IMR-90 (cell line): Measurements from ENCODE around the gene PTPN13. TPM values are rescaled to one million over a fixed set of nuclear protein-coding genes. Genes with fewer than 3 reads are reported as not detected.

Experiments used
- ATAC-seq: fragments of 200-7000 bp; cut with Tn5 transposase; 2 replicates; pipeline ENCODE4 v1.9.1; 2020; ENCODE audit warnings: low read depth, mild to moderate bottlenecking, moderate library complexity
- BruUV-seq: library from RNA; stranded (reverse); fragments of 400-500 nt; replicated peaks from 2 replicates; lab custom pipeline; 2021; lab: Mats Ljungman, UMichigan
- CTCF ChIA-PET: fragments of 300-600 bp; formaldehyde crosslinking; extraction: SDS; loops from one replicate; lab custom pipeline; 2021; ENCODE audit warnings: antibody characterized with exemption; lab: Yijun Ruan, JAX
- POLR2A ChIA-PET: fragments of 300-600 bp; sonication (Branson Sonifier 250); formaldehyde crosslinking; loops from one replicate; lab custom pipeline; 2022; ENCODE audit warnings: antibody characterized with exemption; ENCODE audit not compliant: unreplicated experiment; lab: Charles Lee
- DNase-seq: peaks from one replicate; pipeline ENCODE4 v3.0.0; 2013
- H2AFZ ChIP-seq: replicated peaks from 2 replicates; pipeline ENCODE3; 2013; ENCODE audit warnings: low read length, mild to moderate bottlenecking; ENCODE audit not compliant: poor library complexity
- H2AK5ac ChIP-seq: 2 replicates; pipeline ENCODE4 v1.6.1; 2013; ENCODE audit warnings: low read depth, low read length, inconsistent platforms
- H2AK9ac ChIP-seq: replicated peaks from 2 replicates; pipeline ENCODE3; 2013; ENCODE audit warnings: mild to moderate bottlenecking, low read depth, low read length, moderate library complexity; ENCODE audit not compliant: poor library complexity
- H2BK120ac ChIP-seq: 2 replicates; pipeline ENCODE4 v1.6.1; 2013; ENCODE audit warnings: low read depth, low read length, inconsistent platforms
- H2BK15ac ChIP-seq: 3 replicates; pipeline ENCODE4 v1.6.1; 2013; ENCODE audit warnings: low read depth, low read length, inconsistent platforms
- H2BK20ac ChIP-seq: 2 replicates; pipeline ENCODE4 v1.6.1; 2013; ENCODE audit warnings: low read depth, mild to moderate bottlenecking, inconsistent platforms, low read length, moderate library complexity
- H2BK5ac ChIP-seq: 2 replicates; pipeline ENCODE4 v1.6.1; 2013; ENCODE audit warnings: mild to moderate bottlenecking, low read depth, low read length, inconsistent platforms; ENCODE audit not compliant: poor library complexity, severe bottlenecking
- H3K14ac ChIP-seq: replicated peaks from 2 replicates; pipeline ENCODE4 v1.6.1; 2013; ENCODE audit warnings: low read depth, low read length, inconsistent platforms
- H3K18ac ChIP-seq: 2 replicates; pipeline ENCODE4 v1.6.1; 2013; ENCODE audit warnings: low read depth, low read length, control low read depth
- H3K23ac ChIP-seq: 2 replicates; pipeline ENCODE4 v1.6.1; 2013; ENCODE audit warnings: low read depth, low read length, inconsistent platforms
- H3K27ac ChIP-seq: 2 replicates; pipeline ENCODE4 v1.5.1; 2013; ENCODE audit warnings: mild to moderate bottlenecking, control low read depth, low read length; ENCODE audit not compliant: insufficient read depth
- H3K27me3 ChIP-seq: 2 replicates; pipeline ENCODE4 v1.6.1; 2013; ENCODE audit warnings: low read length; ENCODE audit not compliant: control insufficient read depth, insufficient read depth
- H3K36me3 ChIP-seq: 2 replicates; pipeline ENCODE4 v1.6.1; 2013; ENCODE audit warnings: low read length, mixed read lengths; ENCODE audit not compliant: control insufficient read depth, insufficient read depth
- H3K4ac ChIP-seq: 2 replicates; pipeline ENCODE4 v1.6.1; 2013; ENCODE audit warnings: low read depth, low read length, inconsistent platforms
- H3K4me1 ChIP-seq: 2 replicates; pipeline ENCODE4 v1.6.1; 2013; ENCODE audit warnings: low read length, mixed read lengths; ENCODE audit not compliant: control insufficient read depth, insufficient read depth
- H3K4me2 ChIP-seq: 2 replicates; pipeline ENCODE4 v1.6.1; 2013; ENCODE audit warnings: low read depth, mild to moderate bottlenecking, control low read depth, low read length, moderate library complexity
- H3K4me3 ChIP-seq: 2 replicates; pipeline ENCODE4 v1.5.1; 2013; ENCODE audit warnings: low read depth, mild to moderate bottlenecking, control low read depth, low read length, moderate library complexity; ENCODE audit not compliant: insufficient read depth
- H3K56ac ChIP-seq: 2 replicates; pipeline ENCODE4 v1.6.1; 2013; ENCODE audit warnings: low read length, inconsistent platforms; ENCODE audit not compliant: insufficient read depth; ENCODE audit errors: extremely low read depth
- H3K79me1 ChIP-seq, 2 experiments: 2 replicates each; pipeline ENCODE4 v1.6.1; 2013; ENCODE audit warnings: low read length in 2 of 2, inconsistent platforms in 1 of 2, low read depth in 1 of 2
- H3K9ac ChIP-seq: 2 replicates; pipeline ENCODE4 v1.6.1; 2013; ENCODE audit warnings: low read depth, low read length, control low read depth
- H3K9me1 ChIP-seq: 2 replicates; pipeline ENCODE4 v1.6.1; 2013; ENCODE audit warnings: low read length, inconsistent platforms; ENCODE audit not compliant: insufficient read depth
- H3K9me3 ChIP-seq: 2 replicates; pipeline ENCODE4 v1.6.1; 2013; ENCODE audit warnings: low read length; ENCODE audit not compliant: control insufficient read depth, insufficient read depth
- H4K20me1 ChIP-seq: 2 replicates; pipeline ENCODE4 v1.6.1; 2013; ENCODE audit warnings: low read length, inconsistent platforms; ENCODE audit not compliant: insufficient read depth
- H4K5ac ChIP-seq: 2 replicates; pipeline ENCODE4 v1.6.1; 2013; ENCODE audit warnings: mild to moderate bottlenecking, low read depth, low read length, control low read depth
- H4K8ac ChIP-seq, 2 experiments: 2 replicates each; pipeline ENCODE4 v1.6.1; 2013; ENCODE audit warnings: low read depth in 2 of 2, low read length in 2 of 2, control low read depth in 1 of 2, inconsistent platforms in 1 of 2
- H4K91ac ChIP-seq: 2 replicates; pipeline ENCODE4 v1.6.1; 2013; ENCODE audit warnings: low read depth, low read length, inconsistent platforms; ENCODE audit not compliant: insufficient read depth
- CHD1 ChIP-seq: IDR thresholded peaks from 2 replicates; pipeline ENCODE4 v1.6.1; 2012; ENCODE audit warnings: low read depth, low read length, improper control_type of control experiment
- MAZ ChIP-seq: IDR thresholded peaks from 2 replicates; pipeline ENCODE4 v1.6.1; 2012; ENCODE audit warnings: low read depth, mild to moderate bottlenecking, low read length, improper control_type of control experiment, moderate library complexity, borderline replicate concordance
- NFE2L2 ChIP-seq: fragments of 150-350 bp; IDR thresholded peaks from 2 replicates; pipeline ENCODE4 v1.6.1; 2016; ENCODE audit warnings: low read depth, mild to moderate bottlenecking, low read length
- RAD21 ChIP-seq: IDR thresholded peaks from 2 replicates; pipeline ENCODE4 v1.6.1; 2012; ENCODE audit warnings: low read length, improper control_type of control experiment
- RFX5 ChIP-seq: IDR thresholded peaks from 2 replicates; pipeline ENCODE4 v1.8.0; 2012; ENCODE audit warnings: low read depth, mild to moderate bottlenecking, low read length, moderate library complexity
- WGBS, 2 experiments: methylation state at CpG; one replicate each; pipeline versions ENCODE4 v1.1.5 to v1.1.7; 2013; ENCODE audit warnings: missing lambda C conversion rate in 2 of 2; ENCODE audit not compliant: insufficient read length in 1 of 2; ENCODE audit errors: extremely low coverage in 2 of 2; 5-methylcytosine and 5-hydroxymethylcytosine counted together
- dilution Hi-C: fragments of 300-500 bp; cut with HindIII; formaldehyde crosslinking; loops from one replicate; pipeline ENCODE4 v1.14.3; 2018; ENCODE audit warnings: low sequenced_read_pairs; ENCODE audit not compliant: unreplicated experiment
- in situ Hi-C: fragments of 300-500 bp; cut with MboI; formaldehyde crosslinking; loops from 3 replicates; pipeline ENCODE4 v1.14.3; 2019; ENCODE audit warnings: low sequenced_read_pairs, inconsistent platforms, mixed read lengths
- intact Hi-C: fragments of 100-400 bp; cut with micrococcal nuclease; formaldehyde crosslinking; loops from 2 replicates; pipeline ENCODE4 v1.10.0; 2022
- polyA plus RNA-seq, 3 experiments: library from polyadenylated mRNA; depleted of rRNA; stranded (reverse); fragments of >200 nt; gene quantifications; 2 replicates each; pipeline ENCODE4 v1.2.3, GENCODE V29; 2012; ENCODE audit warnings: low replicate concordance in 1 of 3
- total RNA-seq: library from RNA; depleted of rRNA; stranded (reverse); fragments of >200 nt; gene quantifications from 2 replicates; pipeline ENCODE4 v1.2.3, GENCODE V29; 2012

The PTPN13 gene
- total and polyA plus RNA-seq, 2 of the 4 experiments (the other 2 are of a cell fraction), result 7.7 to 29.0 TPM

DNA sequence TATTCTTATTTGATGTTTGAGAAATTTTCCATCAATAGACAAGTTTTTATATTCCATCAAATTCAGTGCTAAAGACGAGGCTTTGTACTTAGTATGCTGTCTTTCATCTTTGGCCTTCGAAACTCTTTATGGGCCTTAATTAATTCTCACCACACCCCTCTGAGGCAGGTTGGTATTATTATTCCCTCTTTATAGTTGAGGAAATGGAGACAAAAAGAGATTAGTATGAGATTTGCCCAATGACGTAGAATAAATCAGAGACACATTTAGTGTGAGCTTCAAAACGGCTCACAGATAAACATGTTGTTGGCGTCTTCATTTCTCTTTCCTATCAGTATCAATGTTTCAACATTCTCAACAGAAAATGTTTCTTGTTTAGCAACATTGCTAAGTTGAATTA is 35.9 kb upstream of the PTPN13 start:
- POLR2A ChIA-PET, result no interaction called here
- in situ Hi-C loops, result no loop called here

More for the DNA sequence above, 35.9 kb upstream of the PTPN13 start:
- Histone ChIP-seq H4K8ac (no peak overlapping the region), H2BK20ac (no peak overlapping the region), H3K4ac (no peak overlapping the region), H3K9me1 (no peaks in the 10 kb centered on the region), H2BK15ac (no peak overlapping the region), H3K27me3 (no peaks in the 10 kb centered on the region), H3K4me2 (no peak overlapping the region), H3K36me3 (no peaks in the 10 kb centered on the region), H3K9me3 (no peaks in the 10 kb centered on the region), H4K5ac (no peak overlapping the region), H3K4me3 (no peak overlapping the region), H2AK9ac (no peak overlapping the region), H3K27ac (no peak overlapping the region), H3K9ac (no peak overlapping the region), H2AK5ac (no peak overlapping the region), H2BK120ac (no peak overlapping the region), H4K20me1 (no peaks in the 10 kb centered on the region), H3K79me1 (no peaks in the 10 kb centered on the region), H3K14ac (no peak overlapping the region), H2BK5ac (no peak overlapping the region), H4K91ac (no peak overlapping the region), H3K23ac (no peak overlapping the region), H2AFZ (no peak overlapping the region), H3K4me1 (no peaks in the 10 kb centered on the region), H3K56ac (no peak overlapping the region), H3K18ac (no peak overlapping the region)
- no peak for DNase-seq
- no peak for ATAC-seq
- TF ChIP-seq CHD1 (no peak), MAZ (no peak), RAD21 (no peak), NFE2L2 (no peak), RFX5 (no peak)
- no TSS peak for BruUV-seq
- dilution Hi-C loops (no loop called here), intact Hi-C loops (no loop called here)
- CTCF ChIA-PET, result no interaction called here
- WGBS, 2 experiments, result no CpG with 5 or more reads among the region's 5 CpGs
